H9 (cell line): Measurements from ENCODE around the gene ABCA3. TPM values are rescaled to one million over a fixed set of nuclear protein-coding genes. Genes with fewer than 3 reads are reported as not detected.
A peak's percentile ranks its signal among the peaks of the same experiment; 100 is the strongest.

Source experiments
- DNase-seq: peaks from one replicate; pipeline ENCODE4 v3.0.0-alpha.2; 2017
- H2AFZ ChIP-seq: one replicate; pipeline ENCODE4 v1.6.1; 2013; ENCODE audit warnings: mild to moderate bottlenecking, low read length, control low read depth, moderate library complexity
- H2AK5ac ChIP-seq: 2 replicates; pipeline ENCODE4 v1.6.1; 2013; ENCODE audit warnings: low read length, control low read depth, mixed read lengths; ENCODE audit not compliant: insufficient read length
- H2BK120ac ChIP-seq: one replicate; pipeline ENCODE4 v1.6.1; 2013; ENCODE audit warnings: low read depth, mild to moderate bottlenecking, low read length, control low read depth, inconsistent platforms; ENCODE audit not compliant: poor library complexity, severe bottlenecking
- H2BK12ac ChIP-seq: 2 replicates; pipeline ENCODE4 v1.6.1; 2013; ENCODE audit warnings: low read length, control low read depth, mixed read lengths, low read depth; ENCODE audit not compliant: insufficient read length
- H2BK15ac ChIP-seq: 2 replicates; pipeline ENCODE4 v1.6.1; 2013; ENCODE audit warnings: low read depth, low read length, control low read depth
- H2BK20ac ChIP-seq: one replicate; pipeline ENCODE4 v1.6.1; 2013; ENCODE audit warnings: low read depth, mild to moderate bottlenecking, low read length, control low read depth, inconsistent platforms; ENCODE audit not compliant: poor library complexity, severe bottlenecking
- H2BK5ac ChIP-seq: 2 replicates; pipeline ENCODE4 v1.6.1; 2013; ENCODE audit warnings: low read length, control low read depth, mixed read lengths; ENCODE audit not compliant: insufficient read length
- H3K14ac ChIP-seq: 2 replicates; pipeline ENCODE4 v1.6.1; 2013; ENCODE audit warnings: low read length, control low read depth; ENCODE audit not compliant: insufficient read depth
- H3K18ac ChIP-seq: 2 replicates; pipeline ENCODE4 v1.6.1; 2013; ENCODE audit warnings: low read depth, mild to moderate bottlenecking, mixed read lengths, low read length, control low read depth; ENCODE audit not compliant: insufficient read length
- H3K23ac ChIP-seq: 2 replicates; pipeline ENCODE4 v1.6.1; 2013; ENCODE audit warnings: low read length, control low read depth, mixed read lengths, low read depth; ENCODE audit not compliant: insufficient read length
- H3K23me2 ChIP-seq: 2 replicates; pipeline ENCODE4 v1.6.1; 2013; ENCODE audit warnings: low read depth, mild to moderate bottlenecking, mixed read lengths, low read length, control low read depth; ENCODE audit not compliant: insufficient read length, poor library complexity, severe bottlenecking
- H3K27ac ChIP-seq: 2 replicates; pipeline ENCODE4 v1.5.1; 2013; ENCODE audit warnings: low read length, control low read depth, mixed read lengths, low read depth; ENCODE audit not compliant: insufficient read length
- H3K27me3 ChIP-seq: 2 replicates; pipeline ENCODE4 v1.6.1; 2013; ENCODE audit warnings: low read length, control low read depth, inconsistent platforms; ENCODE audit not compliant: insufficient read depth
- H3K4ac ChIP-seq: 2 replicates; pipeline ENCODE4 v1.6.1; 2013; ENCODE audit warnings: low read depth, mild to moderate bottlenecking, control low read depth, inconsistent platforms, low read length, moderate library complexity
- H3K4me1 ChIP-seq: 2 replicates; pipeline ENCODE4 v1.6.1; 2013; ENCODE audit warnings: low read length, control low read depth, inconsistent platforms; ENCODE audit not compliant: insufficient read depth
- H3K4me2 ChIP-seq: 2 replicates; pipeline ENCODE4 v1.6.1; 2013; ENCODE audit warnings: low read length, control low read depth, mixed read lengths; ENCODE audit not compliant: insufficient read length, insufficient read depth
- H3K56ac ChIP-seq: 2 replicates; pipeline ENCODE4 v1.6.1; 2013; ENCODE audit warnings: low read depth, mild to moderate bottlenecking, mixed read lengths, low read length, control low read depth; ENCODE audit not compliant: insufficient read length
- H3K79me1 ChIP-seq: 2 replicates; pipeline ENCODE4 v1.6.1; 2013; ENCODE audit warnings: low read depth, mild to moderate bottlenecking, moderate library complexity, low read length, control low read depth, inconsistent platforms; ENCODE audit not compliant: insufficient read depth, poor library complexity, severe bottlenecking
- H3K79me2 ChIP-seq: 2 replicates; pipeline ENCODE4 v1.6.1; 2013; ENCODE audit warnings: low read length, control low read depth, inconsistent platforms; ENCODE audit not compliant: insufficient read depth
- H3K9ac ChIP-seq: 2 replicates; pipeline ENCODE4 v1.6.1; 2013; ENCODE audit warnings: low read length, control low read depth, mixed read lengths; ENCODE audit not compliant: insufficient read length; ENCODE audit errors: extremely low read depth
- H3K9me3 ChIP-seq: one replicate; pipeline ENCODE4 v1.6.1; 2013; ENCODE audit warnings: low read depth, low read length, inconsistent platforms; ENCODE audit not compliant: control insufficient read depth
- H3T11ph ChIP-seq: one replicate; pipeline ENCODE4 v1.6.1; 2013; ENCODE audit warnings: mild to moderate bottlenecking, low read length, control low read depth, inconsistent platforms
- H4K20me1 ChIP-seq: one replicate; pipeline ENCODE4 v1.6.1; 2013; ENCODE audit not compliant: control insufficient read depth, insufficient read length, insufficient read depth
- H4K5ac ChIP-seq: 2 replicates; pipeline ENCODE4 v1.6.1; 2013; ENCODE audit warnings: low read depth, mild to moderate bottlenecking, mixed read lengths, low read length, control low read depth; ENCODE audit not compliant: insufficient read length
- H4K8ac ChIP-seq: replicated peaks from 2 replicates; pipeline ENCODE4 v1.6.1; 2013; ENCODE audit warnings: low read length, control low read depth, mixed read lengths, low read depth; ENCODE audit not compliant: insufficient read length
- H4K91ac ChIP-seq: 2 replicates; pipeline ENCODE4 v1.6.1; 2013; ENCODE audit warnings: low read depth, mild to moderate bottlenecking, moderate library complexity, mixed read lengths, low read length, control low read depth; ENCODE audit not compliant: insufficient read length
- H3K27ac Mint-ChIP-seq, 3 experiments: 2 replicates in 2 of 3; 3 replicates in 1 of 3; pipeline ENCODE4 v1.8.0; 2020 to 2021; ENCODE audit warnings: mixed read lengths in 3 of 3, mild to moderate bottlenecking in 1 of 3, moderate library complexity in 1 of 3
- H3K27me3 Mint-ChIP-seq: 2 replicates; pipeline ENCODE4 v1.8.0; 2021; ENCODE audit warnings: low read depth, mild to moderate bottlenecking, moderate library complexity, mixed read lengths
- H3K36me3 Mint-ChIP-seq, 3 experiments: 2 replicates in 2 of 3; 3 replicates in 1 of 3; pipeline ENCODE4 v1.8.0; 2020 to 2021; ENCODE audit warnings: low read depth in 3 of 3, mixed read lengths in 3 of 3; ENCODE audit not compliant: insufficient read depth in 1 of 3
- H3K4me1 Mint-ChIP-seq, 2 experiments: 2 replicates each; pipeline ENCODE4 v1.8.0; 2020; ENCODE audit warnings: mixed read lengths in 2 of 2
- H3K4me3 Mint-ChIP-seq, 2 experiments: 2 replicates in 1 of 2; 3 replicates in 1 of 2; pipeline ENCODE4 v1.8.0; 2020 to 2021; ENCODE audit warnings: mild to moderate bottlenecking in 2 of 2, mixed read lengths in 2 of 2, moderate library complexity in 1 of 2
- H3K9me3 Mint-ChIP-seq, 2 experiments: 2 replicates in 1 of 2; 3 replicates in 1 of 2; pipeline ENCODE4 v1.8.0; 2020; ENCODE audit warnings: mild to moderate bottlenecking in 2 of 2, mixed read lengths in 2 of 2, moderate library complexity in 1 of 2
- CTCF ChIP-seq: fragments of 200-600 bp; sonication (generic); conservative IDR thresholded peaks from 3 replicates; pipeline ENCODE4 v1.8.0; 2021; ENCODE audit warnings: antibody characterized with exemption, mild to moderate bottlenecking
- WGBS: extraction: QIAGEN DNeasy Blood & Tissue Kit; methylation state at CpG from one replicate; pipeline ENCODE4 v1.1.7; 2013; ENCODE audit warnings: missing lambda C conversion rate, low lambda C conversion rate, mixed read lengths; ENCODE audit not compliant: insufficient read length; ENCODE audit errors: extremely low coverage; 5-methylcytosine and 5-hydroxymethylcytosine counted together
- total RNA-seq: library from RNA; stranded (reverse); gene quantifications from 2 replicates; pipeline ENCODE4 v1.2.1, GENCODE V29; 2021

Gene ABCA3
- total RNA-seq, 1 experiment from 2014 or later = 8.0 TPM

DNA sequence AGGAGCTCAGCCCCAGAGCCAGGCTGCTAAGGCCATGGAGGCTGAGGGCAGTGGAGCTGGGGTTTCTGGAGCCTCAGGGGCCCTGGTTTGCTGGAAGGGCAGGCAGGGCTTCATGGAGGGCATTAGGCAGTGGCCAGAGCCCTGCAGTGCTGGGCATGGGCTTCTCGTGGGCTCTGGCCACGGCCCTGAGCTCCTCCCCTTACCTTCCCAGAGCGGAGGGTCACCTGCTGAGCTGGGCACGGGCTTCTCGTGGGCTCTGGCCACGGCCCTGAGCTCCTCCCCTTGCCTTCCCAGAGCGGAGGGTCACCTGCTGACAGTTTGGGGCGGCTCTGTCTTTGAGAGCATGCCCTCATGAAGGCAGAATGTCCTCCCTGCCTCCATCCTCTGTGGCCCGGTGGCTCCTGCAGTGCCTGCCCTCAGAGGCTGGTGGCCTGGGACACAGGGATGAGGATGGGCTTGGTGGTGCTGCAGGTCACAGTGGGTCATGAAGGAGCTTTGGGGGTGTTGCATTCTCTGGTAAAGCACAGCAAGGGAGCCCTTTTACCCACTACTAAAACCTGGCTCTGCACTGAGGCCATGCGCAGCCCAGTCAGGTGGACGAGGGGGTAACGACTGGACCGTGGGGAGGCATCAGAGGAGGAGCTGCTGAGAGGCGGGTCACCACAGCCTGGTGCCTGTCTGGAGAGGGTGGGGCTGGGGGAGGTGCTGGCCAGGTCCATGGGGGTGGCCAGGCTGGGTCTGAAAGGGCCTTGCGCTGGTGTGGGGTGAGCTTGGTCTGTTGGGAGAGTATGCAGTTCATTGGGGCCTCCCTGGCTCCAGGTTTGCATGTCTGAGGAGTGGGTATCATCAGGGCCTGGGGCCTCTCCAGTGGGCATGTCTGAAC lies 69.7 kb downstream of the ABCA3 start:
- H3K23ac ChIP-seq = no peak overlapping the region
- Mint-ChIP-seq H3K4me3 (no peak overlapping the region; a peak in 1 of 5 replicates), H3K36me3 (peaks cover 7 to 17% (median 14%) of the 10 kb centered on the region in 3 experiments; a peak in 6 of 7 replicates), H3K27me3 (peaks cover 4% of the 10 kb centered on the region; the same call in 1 of the 2 replicates), H3K9me3 (no peaks in the 10 kb centered on the region), H3K27ac (peak overlapping the region in 1 of 3 experiments; percentile 34; a peak in 1 of 7 replicates), H3K4me1 (peaks cover 14 to 18% of the 10 kb centered on the region in 2 experiments)
- DNase-seq = no peak
- H2BK12ac ChIP-seq = no peak overlapping the region
- H4K91ac ChIP-seq = no peak overlapping the region
- H3K4me2 ChIP-seq = no peak overlapping the region
- no peaks in the 10 kb centered on the region for H3K27me3 ChIP-seq
- no peak overlapping the region for H3K9ac ChIP-seq
- H2BK20ac ChIP-seq = no peak overlapping the region
- H3K79me2 ChIP-seq = peaks cover 15% of the 10 kb centered on the region
- no peaks in the 10 kb centered on the region for H4K20me1 ChIP-seq
- no CpG with 5 or more reads among the region's 15 CpGs for WGBS
- H3K56ac ChIP-seq = no peak overlapping the region
- H3K23me2 ChIP-seq = no peaks in the 10 kb centered on the region
- no peak overlapping the region for H4K5ac ChIP-seq
- no peak overlapping the region for H3K14ac ChIP-seq
- no peak overlapping the region for H4K8ac ChIP-seq
- H3K27ac ChIP-seq = no peak overlapping the region
- H3K18ac ChIP-seq = no peak overlapping the region
- H2BK5ac ChIP-seq = no peak overlapping the region
- no peak overlapping the region for H3K4ac ChIP-seq
- no peak overlapping the region for H2AFZ ChIP-seq
- H3T11ph ChIP-seq = no peak overlapping the region
- no peaks in the 10 kb centered on the region for H3K79me1 ChIP-seq
- no peak overlapping the region for H2BK15ac ChIP-seq
- no peak overlapping the region for H2BK120ac ChIP-seq
- H2AK5ac ChIP-seq = no peak overlapping the region
- peaks cover 2% of the 10 kb centered on the region; the same call in 1 of the 2 replicates for H3K4me1 ChIP-seq
- TF ChIP-seq CTCF = no peak
- no peaks in the 10 kb centered on the region for H3K9me3 ChIP-seq
